ENCODE results near the gene SYMPK. TPM values are rescaled to one million over a fixed set of nuclear protein-coding genes. Genes with fewer than 3 reads are reported as not detected.

SYMPK gene
- total RNA-seq, 1 experiment from 2014 or later = 86.2 TPM

- intact Hi-C loops (cut with micrococcal nuclease) = no loop called here
- POLR2A ChIA-PET = no interaction called here
- no peak for DNase-seq (ENCODE audit: unreplicated experiment)
- Mint-ChIP-seq H3K9me3 (ENCODE audit: unreplicated experiment) (no peaks in the 10 kb centered on the region), H3K27ac (ENCODE audit: low read depth, unreplicated experiment) (no peak overlapping the region), H3K36me3 (ENCODE audit: insufficient read depth, unreplicated experiment) (peaks cover 11% of the 10 kb centered on the region), H3K4me1 (ENCODE audit: insufficient read depth, unreplicated experiment) (peaks cover 5% of the 10 kb centered on the region), H3K27me3 (ENCODE audit: insufficient read depth, unreplicated experiment) (peaks cover 51% of the 10 kb centered on the region), H3K4me3 (ENCODE audit: unreplicated experiment) (no peak overlapping the region)
- no peak for TF ChIP-seq CTCF (IDR thresholded peaks at IDR 0.05; ENCODE audit: unreplicated experiment)
- BruUV-seq (replicated peaks) = no TSS peak
- CTCF ChIA-PET = interaction anchor here (1.4 kb wide), 1 partner anchor 17 kb away, joined by 5 read pairs; no protein-coding TSS in a partner anchor
Observed at GRCh38 chr19:45865269-45865948, 2.5 kb upstream of the SYMPK start.

- H3K9me3 Mint-ChIP-seq (ENCODE audit: unreplicated experiment) = no peaks in the 10 kb centered on the region
- ChIA-PET POLR2A (interaction anchor here (2.1 kb wide), 1 partner anchor 17 kb away, joined by 12 read pairs; no protein-coding TSS in a partner anchor), CTCF (interaction anchor here (1.4 kb wide), 1 partner anchor 18 kb away, joined by 5 read pairs; no protein-coding TSS in a partner anchor)
- H3K4me1 Mint-ChIP-seq (ENCODE audit: insufficient read depth, unreplicated experiment) = peaks cover 5% of the 10 kb centered on the region
- H3K4me3 Mint-ChIP-seq (ENCODE audit: unreplicated experiment) = no peak overlapping the region
- no peak overlapping the region for H3K27ac Mint-ChIP-seq (ENCODE audit: low read depth, unreplicated experiment)
- intact Hi-C loops (cut with micrococcal nuclease) = no loop called here
- BruUV-seq (replicated peaks) = no TSS peak
- no peak for DNase-seq (ENCODE audit: unreplicated experiment)
- H3K27me3 Mint-ChIP-seq (ENCODE audit: insufficient read depth, unreplicated experiment) = peaks cover 51% of the 10 kb centered on the region
- no peak for TF ChIP-seq CTCF (IDR thresholded peaks at IDR 0.05; ENCODE audit: unreplicated experiment)
- peaks cover 18% of the 10 kb centered on the region for H3K36me3 Mint-ChIP-seq (ENCODE audit: insufficient read depth, unreplicated experiment)
Observed at GRCh38 chr19:45864629-45865082, 1.7 kb upstream of the SYMPK start.

- peaks cover 25% of the 10 kb centered on the region for H3K36me3 Mint-ChIP-seq (ENCODE audit: insufficient read depth, unreplicated experiment)
Observed at GRCh38 chr19:45863840-45864628, 1.1 kb upstream of the SYMPK start, which contains the start of gene FOXA3. FOXA3 (plus strand) TSS chr19:45864326; CDS start chr19:45864457, 131 bp downstream.

More at GRCh38 chr19:45863840-45864628, 1.1 kb upstream of the SYMPK start, which contains the start of gene FOXA3:
- peak; percentile 46 for TF ChIP-seq CTCF (IDR thresholded peaks at IDR 0.05; ENCODE audit: unreplicated experiment)
- no peak for DNase-seq (ENCODE audit: unreplicated experiment)
- intact Hi-C loops (cut with micrococcal nuclease) = no loop called here
- H3K27me3 Mint-ChIP-seq (ENCODE audit: insufficient read depth, unreplicated experiment) = peaks cover 51% of the 10 kb centered on the region
- peak within 1 kb of the TSS; percentile 86 for H3K27ac Mint-ChIP-seq (ENCODE audit: low read depth, unreplicated experiment)
- no TSS peak for BruUV-seq (replicated peaks)
- H3K4me3 Mint-ChIP-seq (ENCODE audit: unreplicated experiment) = peak within 1 kb of the TSS; percentile 90
- ChIA-PET CTCF (interaction anchor here (0.6 to 1.4 kb wide), 3 partner anchors 19 to 155 kb away, joined by 3 to 5 read pairs (median 4); no protein-coding TSS in a partner anchor), POLR2A (interaction anchor here (0.5 to 2.1 kb wide), 17 partner anchors 14 to 833 kb away, joined by 3 to 34 read pairs (median 5); partner anchors contain the start of genes CCDC61, IRF2BP1, MYPOP and QPCTL)
- no peaks in the 10 kb centered on the region for H3K9me3 Mint-ChIP-seq (ENCODE audit: unreplicated experiment)
- peaks cover 5% of the 10 kb centered on the region for H3K4me1 Mint-ChIP-seq (ENCODE audit: insufficient read depth, unreplicated experiment)

Measured in MCF 10A (cell line).